Measurements from ENCODE around the gene CD300LF.
A peak's percentile ranks its signal among the peaks of the same experiment; 100 is the strongest.

CD300LF gene

GRCh38 chr17:74742978-74743545 is 30.3 kb upstream of the CD300LF start:
- Mint-ChIP-seq H3K4me1 (peaks cover 93% of the 10 kb centered on the region), H3K36me3 (peaks cover 22% of the 10 kb centered on the region), H3K27me3 (no peaks in the 10 kb centered on the region), H3K4me3 (peak overlapping the region; percentile 68), H3K27ac (peak overlapping the region; percentile 98), H3K9me3 (no peaks in the 10 kb centered on the region)
- CTCF ChIA-PET: interaction anchor here (1.0 to 2.8 kb wide), 7 partner anchors 17 to 137 kb away, joined by 3 to 27 read pairs (median 4); no protein-coding TSS in a partner anchor
- no peak for DNase-seq

GRCh38 chr17:74742153-74742515 is 29.4 kb upstream of the CD300LF start:
- CTCF ChIA-PET: interaction anchor here (1.1 to 2.8 kb wide), 8 partner anchors 8 to 138 kb away, joined by 3 to 27 read pairs (median 4); no protein-coding TSS in a partner anchor
- peak overlapping the region; percentile 68 for H3K4me3 Mint-ChIP-seq
- H3K4me1 Mint-ChIP-seq: peaks cover 92% of the 10 kb centered on the region
- peak; percentile 85 for DNase-seq
- H3K9me3 Mint-ChIP-seq: no peaks in the 10 kb centered on the region
- peaks cover 22% of the 10 kb centered on the region for H3K36me3 Mint-ChIP-seq
- no peaks in the 10 kb centered on the region for H3K27me3 Mint-ChIP-seq
- peak overlapping the region; percentile 98 for H3K27ac Mint-ChIP-seq

GRCh38 chr17:74740641-74741387 is 28.1 kb upstream of the CD300LF start:
- Mint-ChIP-seq H3K27me3 (peaks cover 6% of the 10 kb centered on the region), H3K9me3 (no peaks in the 10 kb centered on the region), H3K4me3 (peak overlapping the region; percentile 68), H3K36me3 (peaks cover 21% of the 10 kb centered on the region), H3K27ac (peak overlapping the region; percentile 98), H3K4me1 (peaks cover 84% of the 10 kb centered on the region)
- CTCF ChIA-PET: interaction anchor here (0.6 to 2.8 kb wide), 5 partner anchors 8 to 124 kb away, joined by 3 to 27 read pairs (median 3); no protein-coding TSS in a partner anchor
- DNase-seq: no peak

- H3K27ac Mint-ChIP-seq: peak overlapping the region; percentile 98
- peaks cover 82% of the 10 kb centered on the region for H3K4me1 Mint-ChIP-seq
- H3K9me3 Mint-ChIP-seq: no peaks in the 10 kb centered on the region
- peak overlapping the region; percentile 31 for H3K4me3 Mint-ChIP-seq
- no peak for DNase-seq
- CTCF ChIA-PET: interaction anchor here (4.5 kb wide), 1 partner anchor 20 kb away, joined by 27 read pairs; no protein-coding TSS in a partner anchor
- H3K27me3 Mint-ChIP-seq: peaks cover 6% of the 10 kb centered on the region
- peaks cover 21% of the 10 kb centered on the region for H3K36me3 Mint-ChIP-seq
Observed at GRCh38 chr17:74740173-74740572, 27.4 kb upstream of the CD300LF start.

GRCh38 chr17:74739227-74739831 is 26.6 kb upstream of the CD300LF start:
- H3K27ac Mint-ChIP-seq: peak overlapping the region; percentile 96
- DNase-seq: peak; percentile 52
- no peaks in the 10 kb centered on the region for H3K9me3 Mint-ChIP-seq
- CTCF ChIA-PET: interaction anchor here (0.9 to 5.5 kb wide), 8 partner anchors 12 to 126 kb away, joined by 3 to 240 read pairs (median 16); no protein-coding TSS in a partner anchor
- peaks cover 82% of the 10 kb centered on the region for H3K4me1 Mint-ChIP-seq
- peaks cover 21% of the 10 kb centered on the region for H3K36me3 Mint-ChIP-seq
- H3K4me3 Mint-ChIP-seq: peak overlapping the region; percentile 92
- H3K27me3 Mint-ChIP-seq: peaks cover 6% of the 10 kb centered on the region

- H3K4me1 Mint-ChIP-seq: peaks cover 75% of the 10 kb centered on the region
- CTCF ChIA-PET: interaction anchor here (0.7 to 5.5 kb wide), 28 partner anchors 8 to 218 kb away, joined by 3 to 240 read pairs (median 7); no protein-coding TSS in a partner anchor
- peak; percentile 90 for DNase-seq
- peak overlapping the region; percentile 92 for H3K4me3 Mint-ChIP-seq
- H3K27ac Mint-ChIP-seq: peak overlapping the region; percentile 96
- H3K36me3 Mint-ChIP-seq: peaks cover 13% of the 10 kb centered on the region
- peaks cover 6% of the 10 kb centered on the region for H3K27me3 Mint-ChIP-seq
- H3K9me3 Mint-ChIP-seq: no peaks in the 10 kb centered on the region
Observed at GRCh38 chr17:74738051-74738996, 25.6 kb upstream of the CD300LF start.

- CTCF ChIA-PET: interaction anchor here (0.7 to 5.5 kb wide), 29 partner anchors 9 to 219 kb away, joined by 3 to 240 read pairs (median 7); partner anchors contain the start of gene CD300H
- Mint-ChIP-seq H3K4me1 (peaks cover 66% of the 10 kb centered on the region), H3K4me3 (peak overlapping the region; percentile 92), H3K27me3 (peaks cover 6% of the 10 kb centered on the region), H3K36me3 (peaks cover 9% of the 10 kb centered on the region), H3K27ac (peak overlapping the region; percentile 96), H3K9me3 (no peaks in the 10 kb centered on the region)
- peak; percentile 70 for DNase-seq
Observed at GRCh38 chr17:74737299-74738050, 24.8 kb upstream of the CD300LF start.

- Mint-ChIP-seq H3K9me3 (no peaks in the 10 kb centered on the region), H3K4me3 (peak within 1 kb of the TSS; percentile 92), H3K27me3 (peaks cover 6% of the 10 kb centered on the region), H3K27ac (peak within 1 kb of the TSS; percentile 96), H3K4me1 (peaks cover 59% of the 10 kb centered on the region), H3K36me3 (peaks cover 9% of the 10 kb centered on the region)
- CTCF ChIA-PET: interaction anchor here (0.6 to 5.5 kb wide), 37 partner anchors 10 to 358 kb away, joined by 3 to 240 read pairs (median 5); partner anchors contain the start of gene CD300H
- DNase-seq: peak; percentile 66
Observed at GRCh38 chr17:74736513-74737298, 24.0 kb upstream of the CD300LF start, which contains the start of gene RAB37. Gene RAB37, plus strand, starts transcription at chr17:74737256. Its CDS starts 17 bp downstream, at chr17:74737273.

- H3K9me3 Mint-ChIP-seq: no peaks in the 10 kb centered on the region
- no peak overlapping the region for H3K4me3 Mint-ChIP-seq
- CTCF ChIA-PET: interaction anchor here (2.8 to 5.5 kb wide), 2 partner anchors 76 to 168 kb away, joined by 9 to 240 read pairs; partner anchors contain the start of gene CD300H
- peaks cover 14% of the 10 kb centered on the region for H3K27me3 Mint-ChIP-seq
- no peak for DNase-seq
- H3K36me3 Mint-ChIP-seq: peaks cover 2% of the 10 kb centered on the region
- no peak overlapping the region for H3K27ac Mint-ChIP-seq
- H3K4me1 Mint-ChIP-seq: peaks cover 57% of the 10 kb centered on the region
Observed at GRCh38 chr17:74734256-74734655, 21.5 kb upstream of the CD300LF start.

- Mint-ChIP-seq H3K27ac (no peak overlapping the region), H3K9me3 (no peaks in the 10 kb centered on the region), H3K4me3 (no peak overlapping the region), H3K4me1 (peaks cover 50% of the 10 kb centered on the region), H3K36me3 (no peaks in the 10 kb centered on the region), H3K27me3 (peaks cover 14% of the 10 kb centered on the region)
- no peak for DNase-seq
- CTCF ChIA-PET: interaction anchor here (2.2 kb wide), 1 partner anchor 76 kb away, joined by 8 read pairs; no protein-coding TSS in a partner anchor
Observed at GRCh38 chr17:74733365-74734122, 20.8 kb upstream of the CD300LF start.

- Mint-ChIP-seq H3K27ac (no peak overlapping the region), H3K4me1 (peaks cover 37% of the 10 kb centered on the region), H3K4me3 (no peak overlapping the region), H3K9me3 (no peaks in the 10 kb centered on the region), H3K27me3 (peaks cover 14% of the 10 kb centered on the region), H3K36me3 (no peaks in the 10 kb centered on the region)
- DNase-seq: no peak
- CTCF ChIA-PET: interaction anchor here (0.6 to 2.2 kb wide), 3 partner anchors 75 to 276 kb away, joined by 4 to 8 read pairs (median 6); no protein-coding TSS in a partner anchor
Observed at GRCh38 chr17:74732042-74732867, 19.5 kb upstream of the CD300LF start.
